Peyer's patch (tissue), 4 donors: ENCODE data around the gene SYCP2L. TPM values are rescaled to one million over a fixed set of nuclear protein-coding genes. Genes with fewer than 3 reads are reported as not detected.

Source experiments
- DNase-seq, 3 donors: peaks; one replicate each; pipeline ENCODE4 v3.0.0-alpha.2; 2017 to 2019
- H3K27ac ChIP-seq, 4 donors: fragments of 200-600 bp; sonication (generic); one replicate each; pipeline ENCODE4 v1.5.1; 2016 to 2019
- H3K27me3 ChIP-seq, 2 donors: fragments of 200-600 bp; sonication (generic); one replicate each; pipeline ENCODE4 v1.5.1; 2019
- H3K36me3 ChIP-seq, 3 donors: fragments of 200-600 bp; sonication (generic); one replicate each; pipeline ENCODE4 v1.5.1; 2016 to 2019
- H3K4me1 ChIP-seq, 4 donors: fragments of 200-600 bp; sonication (generic); one replicate each; pipeline ENCODE4 v1.5.1; 2016 to 2019
- H3K4me3 ChIP-seq, 4 donors: fragments of 200-600 bp; sonication (generic); 1 replicate in 3 of 4; 2 replicates in 1 of 4; pipeline ENCODE4 v1.5.1; 2016 to 2019; ENCODE audit warnings: mild to moderate bottlenecking in 1 of 4
- H3K9me3 ChIP-seq, 4 donors: fragments of 200-600 bp; sonication (generic); one replicate each; pipeline ENCODE4 v1.5.1; 2016 to 2019; ENCODE audit warnings: mild to moderate bottlenecking in 1 of 4
- CTCF ChIP-seq, 6 experiments: fragments of 450-650 bp in 4 of 6; fragments of 200-600 bp in 2 of 6; sonication (generic) in 1 of 6; IDR thresholded peaks; one replicate each; pipeline ENCODE4 v1.5.1; 2017 to 2019; ENCODE audit warnings: antibody characterized with exemption in 6 of 6, mild to moderate bottlenecking in 3 of 6, moderate library complexity in 1 of 6
- POLR2A ChIP-seq, 2 donors: fragments of 450-650 bp; IDR thresholded peaks; one replicate each; pipeline ENCODE4 v1.5.1; 2017; ENCODE audit warnings: antibody characterized with exemption in 2 of 2, mild to moderate bottlenecking in 2 of 2, moderate library complexity in 2 of 2
- total RNA-seq, 4 donors: library from RNA; depleted of rRNA; stranded (reverse); fragments of >200 nt; gene quantifications; one replicate each; pipeline ENCODE4 v1.1.0, GENCODE V29; 2016

The SYCP2L gene
- total RNA-seq, 4 donors from 2014 or later = 0.67 to 5.0 TPM; not detected in 2

GRCh38 chr6:11012295-11012754 is 125.5 kb downstream of the SYCP2L start:
- Histone ChIP-seq H3K4me1 (no peaks in the 10 kb centered on the region), H3K27me3 (no peaks in the 10 kb centered on the region), H3K9me3 (no peaks in the 10 kb centered on the region), H3K4me3 (no peak overlapping the region), H3K27ac (no peak overlapping the region), H3K36me3 (no peaks in the 10 kb centered on the region)
- TF ChIP-seq CTCF (IDR thresholded peaks at IDR 0.05) = no peak
- no peak for TF ChIP-seq POLR2A (IDR thresholded peaks at IDR 0.05)
- no peak for DNase-seq

GRCh38 chr6:11012976-11013720 is 126.3 kb downstream of the SYCP2L start:
- Histone ChIP-seq H3K27me3 (no peaks in the 10 kb centered on the region), H3K4me1 (no peaks in the 10 kb centered on the region), H3K27ac (no peak overlapping the region), H3K9me3 (no peaks in the 10 kb centered on the region), H3K36me3 (no peaks in the 10 kb centered on the region), H3K4me3 (no peak overlapping the region)
- DNase-seq = no peak
- TF ChIP-seq POLR2A (IDR thresholded peaks at IDR 0.05) (no peak), CTCF (IDR thresholded peaks at IDR 0.05) (no peak)

GRCh38 chr6:11013721-11014070 is 126.8 kb downstream of the SYCP2L start:
- Histone ChIP-seq H3K36me3 (no peaks in the 10 kb centered on the region), H3K4me1 (no peaks in the 10 kb centered on the region), H3K27ac (no peak overlapping the region), H3K4me3 (no peak overlapping the region), H3K9me3 (no peaks in the 10 kb centered on the region), H3K27me3 (no peaks in the 10 kb centered on the region)
- DNase-seq = no peak
- TF ChIP-seq POLR2A (IDR thresholded peaks at IDR 0.05) = no peak
- no peak for TF ChIP-seq CTCF (IDR thresholded peaks at IDR 0.05)

- no peak overlapping the region for H3K27ac ChIP-seq
These were observed 128.2 kb downstream of the SYCP2L start for GRCh38 chr6:11015102-11015501.

GRCh38 chr6:11016452-11016851 is 129.6 kb downstream of the SYCP2L start:
- Histone ChIP-seq H3K27me3 (no peaks in the 10 kb centered on the region), H3K4me1 (no peaks in the 10 kb centered on the region), H3K27ac (no peak overlapping the region), H3K9me3 (no peaks in the 10 kb centered on the region), H3K4me3 (no peak overlapping the region), H3K36me3 (no peaks in the 10 kb centered on the region)
- TF ChIP-seq POLR2A (IDR thresholded peaks at IDR 0.05) (no peak), CTCF (IDR thresholded peaks at IDR 0.05) (no peak)
- DNase-seq = no peak

More at GRCh38 chr6:11015102-11015501, 128.2 kb downstream of the SYCP2L start:
- Histone ChIP-seq H3K9me3 (no peaks in the 10 kb centered on the region), H3K27me3 (no peaks in the 10 kb centered on the region), H3K4me1 (no peaks in the 10 kb centered on the region), H3K4me3 (no peak overlapping the region), H3K36me3 (no peaks in the 10 kb centered on the region)
- no peak for DNase-seq
- TF ChIP-seq CTCF (IDR thresholded peaks at IDR 0.05) (no peak), POLR2A (IDR thresholded peaks at IDR 0.05) (no peak)
